Heart left ventricle (tissue), 13 donors: ENCODE data around the gene TPR.

Source experiments
- CTCF ChIP-seq, 12 donors: fragments of 200-600 bp; sonication (generic) in 4 of 12; IDR thresholded peaks; one replicate each; pipeline versions ENCODE4 v1.5.0 to v1.8.0; 2018 to 2022; ENCODE audit warnings: antibody characterized with exemption in 12 of 12, mild to moderate bottlenecking in 5 of 12
- POLR2A ChIP-seq, 2 donors: fragments of 450-650 bp; IDR thresholded peaks; one replicate each; pipeline ENCODE4 v1.6.1; 2017; ENCODE audit warnings: antibody characterized with exemption in 2 of 2, mild to moderate bottlenecking in 2 of 2, moderate library complexity in 2 of 2
- donor health status: ischemic (EF 13 %, LVEDD 7.1; RV severe dilation, severe dysfunction).
- donor health status: DM: no; HTN: yes; CAD: no.
- donor health status: DM: no; HTN: no; CAD: no.
- donor health status: ischemic (EF 25% LVEDD 6.9; RV normal size, moderate dysfunction).
- donor health status: ischemic (EF 25% LVEDD 5.7; RV mildly dilated, moderate dysfunction).
- donor health status: ischemic (EF 35%, LVEDD 5.7; RV mildly dilated, moderate dysfunction).
- donor health status: nonischemic (EF 11% LVEDD 7.7; RV severe dilation, severe dysfunction).
- donor health status: DM: yes; HTN: yes; CAD: no.
- donor health status: PGD.
- donor health status: ischemic (EF 29% LVEDD 5.4; RV normal size, mild dysfunction).
- donor health status: nonischemic (EF 23%, LVEDD 6.1; RV moderate dilation, normal function).

- TF ChIP-seq CTCF (IDR thresholded peaks at IDR 0.05) (no peak), POLR2A (IDR thresholded peaks at IDR 0.05) (no peak)
Measured at GRCh38 chr1:186409091-186409490, 34.0 kb upstream of the TPR start.
